OCI-LY7 (cell line): ENCODE results near the gene DPF3. TPM values are rescaled to one million over a fixed set of nuclear protein-coding genes. Genes with fewer than 3 reads are reported as not detected.

Experiments used
- BruUV-seq: library from RNA; stranded (reverse); fragments of 400-500 nt; replicated peaks from 2 replicates; lab custom pipeline; 2021; lab: Mats Ljungman, UMichigan
- CTCF ChIA-PET: fragments of 300-600 bp; sonication (Branson Sonifier 250); formaldehyde crosslinking; loops from one replicate; lab custom pipeline; 2022; ENCODE audit warnings: antibody characterized with exemption; ENCODE audit not compliant: unreplicated experiment; lab: Charles Lee
- POLR2A ChIA-PET: fragments of 300-600 bp; sonication (Branson Sonifier 250); formaldehyde crosslinking; loops from one replicate; lab custom pipeline; 2022; ENCODE audit warnings: antibody characterized with exemption; lab: Charles Lee
- DNase-seq: peaks from one replicate; pipeline ENCODE4 v3.0.0-alpha.2; 2015; ENCODE audit warnings: low spot score
- H2AFZ ChIP-seq: fragments of 200-600 bp; sonication (generic), shearing (Covaris generic); 2 replicates; pipeline ENCODE4 v1.6.1; 2014; ENCODE audit warnings: mild to moderate bottlenecking, antibody characterized with exemption, low read length, moderate library complexity
- H3K27ac ChIP-seq: fragments of 200-600 bp; sonication (generic); 2 replicates; pipeline ENCODE4 v1.5.1; 2014; ENCODE audit warnings: mixed run types, low read depth, mild to moderate bottlenecking, moderate library complexity, low read length, inconsistent platforms; ENCODE audit not compliant: poor library complexity, severe bottlenecking
- H3K36me3 ChIP-seq: fragments of 200-600 bp; sonication (generic); 2 replicates; pipeline ENCODE4 v1.6.1; 2014; ENCODE audit warnings: mild to moderate bottlenecking, antibody characterized with exemption, low read length, moderate library complexity, mixed read lengths; ENCODE audit not compliant: insufficient read depth
- H3K4me1 ChIP-seq: fragments of 200-600 bp; sonication (generic); 2 replicates; pipeline ENCODE4 v1.5.1; 2014; ENCODE audit warnings: mild to moderate bottlenecking, low read length; ENCODE audit not compliant: insufficient read depth, poor library complexity, severe bottlenecking
- H3K4me2 ChIP-seq: fragments of 200-600 bp; sonication (generic); 2 replicates; pipeline ENCODE4 v1.6.1; 2014; ENCODE audit warnings: mild to moderate bottlenecking, low read length
- H3K4me3 ChIP-seq: fragments of 200-600 bp; sonication (generic); 2 replicates; pipeline ENCODE4 v1.5.1; 2014; ENCODE audit warnings: mild to moderate bottlenecking, low read depth, low read length; ENCODE audit not compliant: poor library complexity, severe bottlenecking
- H3K79me2 ChIP-seq: fragments of 200-600 bp; sonication (generic); 2 replicates; pipeline ENCODE4 v1.6.1; 2016; ENCODE audit warnings: low read depth, mild to moderate bottlenecking, low read length, moderate library complexity, mixed read lengths; ENCODE audit not compliant: insufficient read depth
- H3K9me2 ChIP-seq: fragments of 200-600 bp; sonication (generic); 2 replicates; pipeline ENCODE4 v1.6.1; 2016; ENCODE audit warnings: mild to moderate bottlenecking, low read length, mixed read lengths; ENCODE audit not compliant: insufficient read depth
- H3K9me3 ChIP-seq: fragments of 200-600 bp; sonication (generic); 2 replicates; pipeline ENCODE4 v1.6.1; 2014; ENCODE audit warnings: mild to moderate bottlenecking, mixed run types, low read length, mixed read lengths
- H4K20me1 ChIP-seq: fragments of 200-600 bp; sonication (generic); 2 replicates; pipeline ENCODE4 v1.6.1; 2014; ENCODE audit warnings: mild to moderate bottlenecking, antibody characterized with exemption, low read length, moderate library complexity, mixed read lengths; ENCODE audit not compliant: insufficient read depth
- EZH2phosphoT487 ChIP-seq: fragments of 200-600 bp; sonication (generic); IDR thresholded peaks from 2 replicates; pipeline ENCODE4 v1.6.1; 2018; ENCODE audit warnings: low read depth, borderline replicate concordance, mild to moderate bottlenecking, mixed run types, antibody characterized with exemption, low read length, moderate library complexity, mixed read lengths
- intact Hi-C: fragments of 100-400 bp; cut with micrococcal nuclease; formaldehyde crosslinking; loops from one replicate; pipeline ENCODE4 v1.10.0; 2022; ENCODE audit not compliant: unreplicated experiment
- total RNA-seq, 2 experiments: library from RNA; depleted of rRNA in 1 of 2; stranded (reverse); fragments of >200 nt in 1 of 2; shearing (Covaris generic) in 1 of 2; gene quantifications; 2 replicates each; pipeline ENCODE4 v1.2.3, GENCODE V29; 2014 to 2022
- TF ChIP-seq, protein P1 (sequence below): fragments of 200-600 bp; sonication (generic); conservative IDR thresholded peaks from 2 replicates; pipeline ENCODE4 v1.5.1; 2014; ENCODE audit warnings: mild to moderate bottlenecking, antibody characterized with exemption, low read length, moderate library complexity, mixed read lengths

Gene DPF3
- total RNA-seq, 2 experiments from 2014 or later = 0.42 TPM; not detected in 1

DNA sequence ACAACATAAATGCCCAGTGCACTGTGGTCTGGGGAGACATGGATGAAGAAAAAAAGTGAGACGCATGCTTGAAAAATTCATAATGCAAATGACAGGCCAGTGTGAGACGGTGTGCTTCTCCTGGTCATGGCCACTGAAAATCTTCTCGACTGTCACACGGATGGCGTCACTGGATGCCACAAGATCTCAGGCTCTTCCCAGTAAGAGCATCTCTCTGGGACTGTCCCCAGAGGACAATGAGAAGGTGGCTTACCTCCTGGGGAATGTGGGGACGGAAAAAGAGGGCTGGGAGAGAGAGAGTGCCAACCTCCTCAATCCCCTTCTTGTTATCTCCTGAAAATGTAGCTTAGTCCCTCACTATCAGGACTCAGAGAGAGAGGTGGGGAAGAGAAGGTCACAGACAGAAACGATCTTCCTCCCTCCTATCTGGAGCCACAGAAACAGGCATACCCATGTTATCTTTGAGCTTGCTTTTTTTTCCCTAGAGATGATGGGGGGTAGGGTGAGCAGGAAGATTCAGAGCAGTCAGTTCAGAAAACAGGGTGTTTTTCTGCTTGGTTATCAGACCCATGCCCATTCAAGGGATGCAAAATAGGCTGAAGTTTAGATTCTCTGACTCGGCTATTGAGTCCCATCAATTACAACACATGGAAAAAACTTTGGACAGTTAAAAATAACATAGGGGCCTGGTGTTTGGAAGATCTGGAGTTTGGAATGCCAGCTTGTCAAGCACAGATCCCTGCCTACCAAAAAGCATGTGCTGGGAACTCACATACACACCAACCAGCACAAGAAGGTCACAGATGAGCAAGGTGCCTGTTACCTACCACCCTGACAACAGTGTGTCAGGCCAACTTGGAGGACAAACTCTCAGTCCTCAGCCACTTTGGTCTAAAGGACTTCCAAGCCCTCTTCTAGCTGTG is 24.2 kb downstream of the DPF3 start:
- H3K79me2 ChIP-seq = no peaks in the 10 kb centered on the region
- no TSS peak for BruUV-seq
- H3K4me3 ChIP-seq = no peak overlapping the region
- no peak overlapping the region for H3K4me2 ChIP-seq
- no peaks in the 10 kb centered on the region for H3K9me2 ChIP-seq
- H3K9me3 ChIP-seq = no peaks in the 10 kb centered on the region
- TF ChIP-seq EZH2phosphoT487 = no peak
- TF ChIP-seq, protein P1, sequence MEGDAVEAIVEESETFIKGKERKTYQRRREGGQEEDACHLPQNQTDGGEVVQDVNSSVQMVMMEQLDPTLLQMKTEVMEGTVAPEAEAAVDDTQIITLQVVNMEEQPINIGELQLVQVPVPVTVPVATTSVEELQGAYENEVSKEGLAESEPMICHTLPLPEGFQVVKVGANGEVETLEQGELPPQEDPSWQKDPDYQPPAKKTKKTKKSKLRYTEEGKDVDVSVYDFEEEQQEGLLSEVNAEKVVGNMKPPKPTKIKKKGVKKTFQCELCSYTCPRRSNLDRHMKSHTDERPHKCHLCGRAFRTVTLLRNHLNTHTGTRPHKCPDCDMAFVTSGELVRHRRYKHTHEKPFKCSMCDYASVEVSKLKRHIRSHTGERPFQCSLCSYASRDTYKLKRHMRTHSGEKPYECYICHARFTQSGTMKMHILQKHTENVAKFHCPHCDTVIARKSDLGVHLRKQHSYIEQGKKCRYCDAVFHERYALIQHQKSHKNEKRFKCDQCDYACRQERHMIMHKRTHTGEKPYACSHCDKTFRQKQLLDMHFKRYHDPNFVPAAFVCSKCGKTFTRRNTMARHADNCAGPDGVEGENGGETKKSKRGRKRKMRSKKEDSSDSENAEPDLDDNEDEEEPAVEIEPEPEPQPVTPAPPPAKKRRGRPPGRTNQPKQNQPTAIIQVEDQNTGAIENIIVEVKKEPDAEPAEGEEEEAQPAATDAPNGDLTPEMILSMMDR = no peak
- ChIA-PET POLR2A (no interaction called here), CTCF (no interaction called here)
- H3K36me3 ChIP-seq = no peaks in the 10 kb centered on the region
- intact Hi-C loops = no loop called here
- H2AFZ ChIP-seq = no peak overlapping the region
- H3K4me1 ChIP-seq = no peaks in the 10 kb centered on the region
- no peaks in the 10 kb centered on the region for H4K20me1 ChIP-seq
- no peak overlapping the region for H3K27ac ChIP-seq
- DNase-seq = no peak

DNA sequence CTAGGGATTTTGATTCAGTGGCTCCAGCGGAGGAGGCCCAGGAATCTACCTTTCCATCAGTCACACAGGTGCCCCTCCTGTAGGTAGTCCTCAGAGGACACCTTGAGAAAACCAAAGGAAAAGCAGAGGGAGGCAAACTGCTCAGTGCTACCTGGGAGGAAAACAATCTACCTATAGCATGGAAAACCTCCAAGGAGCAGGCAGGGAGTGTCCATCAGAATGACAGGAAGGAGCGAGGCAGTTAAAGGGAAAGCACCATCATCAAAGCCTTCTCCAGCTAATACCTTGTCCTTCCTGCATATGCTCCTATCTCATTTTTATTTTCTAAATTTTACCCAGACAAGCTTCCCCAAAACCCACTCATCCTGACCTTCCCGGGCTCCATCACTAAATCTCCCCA is 25.4 kb downstream of the DPF3 start:
- intact Hi-C loops = no loop called here
- Histone ChIP-seq H3K27ac (no peak overlapping the region), H3K36me3 (no peaks in the 10 kb centered on the region), H3K9me3 (no peaks in the 10 kb centered on the region), H3K4me3 (no peak overlapping the region), H3K4me1 (no peaks in the 10 kb centered on the region), H3K9me2 (no peaks in the 10 kb centered on the region), H4K20me1 (no peaks in the 10 kb centered on the region), H3K4me2 (no peak overlapping the region), H3K79me2 (no peaks in the 10 kb centered on the region), H2AFZ (no peak overlapping the region)
- no peak for TF ChIP-seq EZH2phosphoT487
- TF ChIP-seq, protein P1 = no peak
- CTCF ChIA-PET = no interaction called here
- DNase-seq = no peak
- no TSS peak for BruUV-seq
- POLR2A ChIA-PET = no interaction called here

DNA sequence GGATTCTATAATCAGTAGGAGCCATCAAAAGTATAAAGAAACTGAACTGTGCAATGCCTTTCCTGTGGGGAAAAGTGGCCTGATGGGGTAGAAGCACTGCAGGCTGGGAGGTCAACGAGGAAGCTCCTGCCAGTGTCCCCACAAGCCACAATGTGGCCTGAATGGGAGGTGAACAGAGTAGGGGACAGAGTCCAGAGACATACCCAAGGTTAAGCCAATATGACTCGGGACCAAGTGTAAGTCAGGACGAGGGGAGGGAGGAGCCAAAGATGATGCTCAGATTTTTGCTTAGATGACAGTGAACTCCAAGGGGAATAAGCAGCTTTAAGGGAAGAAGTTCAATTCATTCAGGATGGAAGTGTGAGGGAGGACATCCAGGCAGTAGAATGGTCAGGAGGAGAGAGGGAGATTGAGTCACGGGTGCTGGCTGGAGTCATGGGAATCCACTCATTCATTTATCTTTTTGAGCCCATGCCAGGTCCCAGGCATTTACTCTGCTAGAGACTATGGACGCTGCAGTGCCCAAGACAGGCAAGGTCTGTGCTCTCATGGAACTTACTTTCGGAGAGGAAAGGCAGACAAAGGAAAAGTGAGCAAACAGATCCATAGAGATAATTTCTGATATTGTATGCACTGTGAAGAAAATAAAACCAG is 29.1 kb downstream of the DPF3 start:
- H3K36me3 ChIP-seq = no peaks in the 10 kb centered on the region
- H2AFZ ChIP-seq = no peak overlapping the region
- no peaks in the 10 kb centered on the region for H3K4me1 ChIP-seq
- H3K9me3 ChIP-seq = no peaks in the 10 kb centered on the region
- H3K9me2 ChIP-seq = no peaks in the 10 kb centered on the region
- H3K4me3 ChIP-seq = no peak overlapping the region
- H3K27ac ChIP-seq = no peak overlapping the region
- POLR2A ChIA-PET = no interaction called here
- BruUV-seq = no TSS peak
- CTCF ChIA-PET = no interaction called here
- no peaks in the 10 kb centered on the region for H4K20me1 ChIP-seq
- no peak overlapping the region for H3K4me2 ChIP-seq
- intact Hi-C loops = no loop called here
- TF ChIP-seq EZH2phosphoT487 = no peak
- TF ChIP-seq, protein P1 = no peak
- no peak for DNase-seq
- no peaks in the 10 kb centered on the region for H3K79me2 ChIP-seq
